ENCODE results near the gene STH.

DNA sequence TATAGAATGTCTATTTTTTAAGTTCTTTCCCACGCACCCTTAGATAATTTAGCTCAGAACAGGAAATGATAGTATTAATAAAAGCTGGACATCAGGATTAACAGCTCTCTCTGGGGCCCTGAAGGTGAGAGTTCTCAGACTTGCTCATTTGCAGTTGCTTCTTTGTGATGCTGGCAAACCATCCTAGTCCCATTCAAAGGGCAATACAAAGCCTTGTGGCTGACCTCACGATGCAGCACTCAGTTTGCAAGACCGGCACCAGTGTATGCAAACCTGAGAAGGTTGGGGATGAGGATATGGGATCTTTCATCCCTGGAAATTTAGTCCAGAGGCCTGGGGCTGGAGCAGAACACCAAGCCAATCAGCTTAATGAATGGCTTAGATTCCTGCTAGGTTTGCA is 29.3 kb downstream of the STH start:
- TF ChIP-seq POLR2A (IDR thresholded peaks at IDR 0.05), result no peak
- TF ChIP-seq, protein P1, sequence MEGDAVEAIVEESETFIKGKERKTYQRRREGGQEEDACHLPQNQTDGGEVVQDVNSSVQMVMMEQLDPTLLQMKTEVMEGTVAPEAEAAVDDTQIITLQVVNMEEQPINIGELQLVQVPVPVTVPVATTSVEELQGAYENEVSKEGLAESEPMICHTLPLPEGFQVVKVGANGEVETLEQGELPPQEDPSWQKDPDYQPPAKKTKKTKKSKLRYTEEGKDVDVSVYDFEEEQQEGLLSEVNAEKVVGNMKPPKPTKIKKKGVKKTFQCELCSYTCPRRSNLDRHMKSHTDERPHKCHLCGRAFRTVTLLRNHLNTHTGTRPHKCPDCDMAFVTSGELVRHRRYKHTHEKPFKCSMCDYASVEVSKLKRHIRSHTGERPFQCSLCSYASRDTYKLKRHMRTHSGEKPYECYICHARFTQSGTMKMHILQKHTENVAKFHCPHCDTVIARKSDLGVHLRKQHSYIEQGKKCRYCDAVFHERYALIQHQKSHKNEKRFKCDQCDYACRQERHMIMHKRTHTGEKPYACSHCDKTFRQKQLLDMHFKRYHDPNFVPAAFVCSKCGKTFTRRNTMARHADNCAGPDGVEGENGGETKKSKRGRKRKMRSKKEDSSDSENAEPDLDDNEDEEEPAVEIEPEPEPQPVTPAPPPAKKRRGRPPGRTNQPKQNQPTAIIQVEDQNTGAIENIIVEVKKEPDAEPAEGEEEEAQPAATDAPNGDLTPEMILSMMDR (IDR thresholded peaks at IDR 0.05), result no peak
